H4 (cell line): ENCODE results near the gene OR52N1. TPM values are rescaled to one million over a fixed set of nuclear protein-coding genes. Genes with fewer than 3 reads are reported as not detected.

Experiments
- total RNA-seq: library from RNA; depleted of rRNA; stranded (reverse); fragments of >200 nt; shearing (Covaris generic); gene quantifications from 2 replicates; pipeline ENCODE4 v1.2.3, GENCODE V29; 2014; rRNA removed

OR52N1 gene
- total RNA-seq, 1 experiment from 2014 or later, result not detected

Other genes starting within 250 kb of the OR52N1 start
- gene OR52H1, start 242.7 kb downstream of the OR52N1 start, total RNA-seq, result not detected in 2 replicates
- not detected in 2 replicates for gene OR52B6, start 210.4 kb downstream of the OR52N1 start, total RNA-seq
- 6.4 and 11.2 TPM in 2 replicates for gene TRIM6, start 194.6 kb downstream of the OR52N1 start, total RNA-seq
- gene TRIM34, start 166.3 kb downstream of the OR52N1 start, total RNA-seq, result 14.4 and 19.1 TPM in 2 replicates
- 36.5 and 38.1 TPM in 2 replicates for gene TRIM5, start 106.2 kb downstream of the OR52N1 start, total RNA-seq
- 62.8 and 69.6 TPM in 2 replicates for gene TRIM22, start 101.5 kb downstream of the OR52N1 start, total RNA-seq
- gene OR56B1, start 54.8 kb downstream of the OR52N1 start, total RNA-seq, result not detected in 2 replicates
- not detected in 2 replicates for gene OR52N4, start 37.0 kb downstream of the OR52N1 start, total RNA-seq
- gene OR52N5, start 7.9 kb downstream of the OR52N1 start, total RNA-seq, result not detected in 2 replicates
- not detected in 2 replicates for gene OR52N2, start 17.7 kb upstream of the OR52N1 start, total RNA-seq
- gene OR52E6, start 50.6 kb upstream of the OR52N1 start, total RNA-seq, result not detected in 2 replicates
- not detected in 2 replicates for gene OR52E8, start 66.4 kb upstream of the OR52N1 start, total RNA-seq
- gene OR52E4, start 89.4 kb upstream of the OR52N1 start, total RNA-seq, result not detected in 2 replicates
- gene OR52E5, start 101.9 kb upstream of the OR52N1 start, total RNA-seq, result not detected in 2 replicates
- not detected in 2 replicates for gene OR56A3, start 151.0 kb upstream of the OR52N1 start, total RNA-seq
- not detected in 2 replicates for gene OR56A5, start 177.2 kb upstream of the OR52N1 start, total RNA-seq
- gene OR52L1, start 195.7 kb upstream of the OR52N1 start, total RNA-seq, result not detected in 2 replicates
- gene OR56A4, start 215.7 kb upstream of the OR52N1 start, total RNA-seq, result not detected in 2 replicates
- gene OR56A1, start 239.5 kb upstream of the OR52N1 start, total RNA-seq, result 0.04 TPM in 1 of 2 replicates, not detected in the other